GM12878 (cell line): ENCODE data around the gene RNF121. TPM values are rescaled to one million over a fixed set of nuclear protein-coding genes. Genes with fewer than 3 reads are reported as not detected.

Source experiments
- ATAC-seq: fragments of 200-7000 bp; cut with Tn5 transposase; 3 replicates; pipeline ENCODE4 v1.9.1; 2020; ENCODE audit warnings: mild to moderate bottlenecking, moderate library complexity
- BruUV-seq: library from RNA; stranded (reverse); fragments of 400-500 nt; replicated peaks from 2 replicates; lab custom pipeline; 2021; lab: Mats Ljungman, UMichigan
- CTCF ChIA-PET: fragments of 300-600 bp; sonication (Branson Sonifier 250); formaldehyde crosslinking; extraction: SDS; loops from one replicate; lab custom pipeline; 2021; ENCODE audit warnings: inconsistent platforms; lab: Yijun Ruan, JAX
- POLR2A ChIA-PET: fragments of 350-600 bp; formaldehyde crosslinking; extraction: SDS; loops from one replicate; lab custom pipeline; 2021; ENCODE audit warnings: inconsistent platforms; lab: Charles Lee
- RAD21 ChIA-PET: fragments of 300-600 bp; sonication (Branson Sonifier 250); formaldehyde crosslinking; loops from one replicate; lab custom pipeline; 2023; ENCODE audit warnings: antibody characterized with exemption; ENCODE audit not compliant: unreplicated experiment; lab: Charles Lee
- SMC1A ChIA-PET: fragments of 300-600 bp; sonication (Branson Sonifier 250); formaldehyde crosslinking; loops from one replicate; lab custom pipeline; 2023; ENCODE audit not compliant: unreplicated experiment, uncharacterized antibody; lab: Charles Lee
- DNase-seq: peaks from one replicate; pipeline ENCODE4 v3.0.0-alpha.2; 2011; ENCODE audit warnings: low read depth, low spot score
- FAIRE-seq: peaks from 3 replicates; lab custom pipeline; 2011; peaks lifted over from hg19 to GRCh38; lab: Jason Lieb, UNC
- H2AFZ ChIP-seq: 2 replicates; pipeline ENCODE4 v1.6.0; 2011; ENCODE audit warnings: low read depth, low read length, control low read depth; ENCODE audit not compliant: control insufficient read depth
- H3K27ac ChIP-seq: 2 replicates; pipeline ENCODE4 v1.5.1; 2011; ENCODE audit warnings: control low read depth; ENCODE audit not compliant: control insufficient read depth, insufficient read depth
- H3K27me3 ChIP-seq, 2 experiments: replicated peaks in 1 of 2; 2 replicates each; pipeline versions ENCODE4 v1.6.0 to v1.6.1; 2011; ENCODE audit warnings: low read length in 1 of 2; ENCODE audit not compliant: control insufficient read depth in 2 of 2, insufficient read depth in 2 of 2
- H3K36me3 ChIP-seq, 2 experiments: 2 replicates each; pipeline ENCODE4 v1.5.1; 2011; ENCODE audit warnings: low read length in 1 of 2; ENCODE audit not compliant: control insufficient read depth in 2 of 2, insufficient read depth in 2 of 2
- H3K4me1 ChIP-seq: 2 replicates; pipeline ENCODE4 v1.6.1; 2011; ENCODE audit warnings: mild to moderate bottlenecking, low read length, moderate library complexity, mixed read lengths; ENCODE audit not compliant: control insufficient read depth, insufficient read depth
- H3K4me2 ChIP-seq: 2 replicates; pipeline ENCODE4 v1.6.0; 2011; ENCODE audit warnings: control low read depth; ENCODE audit not compliant: control insufficient read depth, insufficient read depth
- H3K4me3 ChIP-seq: fragments of 200-600 bp; sonication (generic); 2 replicates; pipeline ENCODE4 v1.5.1; 2016
- H3K79me2 ChIP-seq: 2 replicates; pipeline ENCODE4 v1.6.0; 2011; ENCODE audit warnings: low read length; ENCODE audit not compliant: control insufficient read depth, insufficient read depth
- H3K9ac ChIP-seq: 2 replicates; pipeline ENCODE4 v1.8.0; 2011; ENCODE audit warnings: low read length, control low read depth, mixed read lengths; ENCODE audit not compliant: control insufficient read depth, insufficient read depth
- H3K9me3 ChIP-seq: replicated peaks from 3 replicates; pipeline ENCODE4 v1.5.1; 2011; ENCODE audit warnings: mild to moderate bottlenecking, low read length; ENCODE audit not compliant: control insufficient read depth, insufficient read depth
- H4K20me1 ChIP-seq: 2 replicates; pipeline ENCODE4 v1.6.0; 2011; ENCODE audit not compliant: control insufficient read depth, insufficient read depth
- BACH1 ChIP-seq: fragments of 450-650 bp; IDR thresholded peaks from 2 replicates; pipeline ENCODE4 v1.6.1; 2017; ENCODE audit warnings: mild to moderate bottlenecking, borderline replicate concordance
- CUX1 ChIP-seq: IDR thresholded peaks from 2 replicates; pipeline ENCODE4 v1.6.1; 2012; ENCODE audit warnings: improper control_type of control experiment, low read depth, low read length; ENCODE audit not compliant: insufficient replicate concordance
- E4F1 ChIP-seq: fragments of 450-650 bp; IDR thresholded peaks from 2 replicates; pipeline ENCODE4 v1.6.1; 2018; ENCODE audit warnings: borderline replicate concordance, mild to moderate bottlenecking; ENCODE audit not compliant: partially characterized antibody
- ELK1 ChIP-seq: IDR thresholded peaks from 2 replicates; pipeline ENCODE4 v1.6.1; 2012; ENCODE audit warnings: low read depth, low read length, improper control_type of control experiment
- FOXK2 ChIP-seq: fragments of 450-650 bp; IDR thresholded peaks from 2 replicates; pipeline ENCODE4 v1.6.1; 2017; ENCODE audit warnings: mild to moderate bottlenecking, moderate library complexity
- GABPA ChIP-seq: IDR thresholded peaks from 2 replicates; pipeline ENCODE4 v1.6.1; 2014; ENCODE audit warnings: antibody characterized with exemption, low read depth, mild to moderate bottlenecking, inconsistent platforms
- IKZF1 ChIP-seq: fragments of 450-650 bp; conservative IDR thresholded peaks from 2 replicates; pipeline ENCODE4 v1.6.1; 2017; ENCODE audit warnings: antibody characterized with exemption, mild to moderate bottlenecking
- KAT2A ChIP-seq: conservative IDR thresholded peaks from 2 replicates; pipeline ENCODE4 v1.6.1; 2011; ENCODE audit warnings: low read depth, low read length; ENCODE audit not compliant: control insufficient read depth
- MTA3 ChIP-seq: IDR thresholded peaks from 2 replicates; pipeline ENCODE4 v1.6.1; 2012; ENCODE audit warnings: low read length, inconsistent platforms, borderline replicate concordance
- NFXL1 ChIP-seq: fragments of 450-650 bp; IDR thresholded peaks from 2 replicates; pipeline ENCODE4 v1.6.1; 2017; ENCODE audit warnings: antibody characterized with exemption, mild to moderate bottlenecking, borderline replicate concordance
- PKNOX1 ChIP-seq: fragments of 450-650 bp; IDR thresholded peaks from 2 replicates; pipeline ENCODE4 v1.6.1; 2016; ENCODE audit warnings: mild to moderate bottlenecking
- POLR2A ChIP-seq: IDR thresholded peaks from 2 replicates; pipeline ENCODE4 v1.6.1; 2011; ENCODE audit warnings: low read depth, mild to moderate bottlenecking, low read length
- SP1 ChIP-seq: IDR thresholded peaks from one replicate; pipeline ENCODE4 v1.6.1; 2011; ENCODE audit warnings: low read depth, low read length
- STAT3 ChIP-seq: IDR thresholded peaks from 2 replicates; pipeline ENCODE4 v1.6.1; 2011; ENCODE audit warnings: low read depth, low read length, improper control_type of control experiment
- YBX1 ChIP-seq: fragments of 450-650 bp; IDR thresholded peaks from 2 replicates; pipeline ENCODE4 v1.6.1; 2016; ENCODE audit warnings: antibody characterized with exemption
- ZNF207 ChIP-seq: fragments of 450-650 bp; IDR thresholded peaks from 2 replicates; pipeline ENCODE4 v1.6.1; 2014; ENCODE audit warnings: antibody characterized with exemption, mild to moderate bottlenecking, borderline replicate concordance
- WGBS: methylation state at CpG from one replicate; pipeline ENCODE4 v1.1.6; 2016; ENCODE audit warnings: low lambda C conversion rate; ENCODE audit not compliant: insufficient replicate concordance, insufficient coverage; ENCODE audit errors: missing lambda C conversion rate; 5-methylcytosine and 5-hydroxymethylcytosine counted together
- in situ Hi-C: fragments of 300-500 bp; cut with MboI; formaldehyde crosslinking; loops from 9 replicates; pipeline ENCODE4 v1.14.3; 2018; ENCODE audit warnings: mixed read lengths
- intact Hi-C: fragments of 100-400 bp; cut with micrococcal nuclease; formaldehyde crosslinking; loops from one replicate; pipeline ENCODE4 v1.14.2; 2022; ENCODE audit not compliant: unreplicated experiment
- polyA plus RNA-seq, 11 experiments: library from polyadenylated mRNA; depleted of rRNA in 4 of 11; unstranded in 6 of 11; stranded (reverse) in 5 of 11; fragments of >200 nt; fragmentation: Nextera tagmentation in 4 of 11; fragmentation: Illumina TruSeq in 1 of 11; extraction: Ambion mirVana in 4 of 11; extraction: Trizol in 1 of 11; gene quantifications; 1 replicate in 1 of 11; 2 replicates in 10 of 11; pipeline versions ENCODE4 v1.2.1 to v1.2.3, GENCODE V29; 2011 to 2016; ENCODE audit warnings: inconsistent platforms in 2 of 11, missing spikeins in 2 of 11, low read depth in 1 of 11
- total RNA-seq, 4 experiments: library from RNA; depleted of rRNA in 3 of 4; stranded (reverse); fragments of >200 nt in 3 of 4; fragmentation: Illumina TruSeq in 1 of 4; extraction: Trizol in 1 of 4; gene quantifications; 2 replicates each; pipeline versions ENCODE4 v1.2.1 to v1.2.3, GENCODE V29; 2013 to 2021

The RNF121 gene
- total and polyA plus RNA-seq, 10 of the 15 experiments (the other 5 are each of a cell fraction or from before 2014, with no cell fraction given): 8.6 to 73.7 (median 32.7) TPM

- no peaks in the 10 kb centered on the region for H3K9me3 ChIP-seq
- no peak overlapping the region for H3K4me3 ChIP-seq
- BruUV-seq: TSS peak; percentile 26
- SMC1A ChIA-PET: no interaction called here
- no peak overlapping the region for H3K27ac ChIP-seq
- no peak overlapping the region for H2AFZ ChIP-seq
- H3K27me3 ChIP-seq: no peaks in the 10 kb centered on the region
- POLR2A ChIA-PET: interaction anchor here (0.8 kb wide), 1 partner anchor 8 kb away, joined by 3 read pairs; no protein-coding TSS in a partner anchor
- intact Hi-C loops (no loop called here), in situ Hi-C loops (no loop called here)
- RAD21 ChIA-PET: no interaction called here
- DNase-seq (no peak), ATAC-seq (no peak), FAIRE-seq (no peak)
- H4K20me1 ChIP-seq: no peaks in the 10 kb centered on the region
- CTCF ChIA-PET: interaction anchor here (0.8 to 1.6 kb wide), 3 partner anchors 15 to 173 kb away, joined by 3 read pairs; no protein-coding TSS in a partner anchor
- 92% methylated on average over 2 of the region's 2 CpGs for WGBS
- H3K36me3 ChIP-seq: peaks cover 3 to 24% of the 10 kb centered on the region in 2 experiments
- TF ChIP-seq NFXL1 (no peak), ELK1 (no peak), E4F1 (no peak), FOXK2 (no peak), POLR2A (no peak), KAT2A (no peak), SP1 (no peak), MTA3 (no peak), STAT3 (no peak), CUX1 (no peak), GABPA (no peak), IKZF1 (no peak), YBX1 (no peak), BACH1 (no peak), PKNOX1 (no peak), ZNF207 (no peak)
- H3K9ac ChIP-seq: no peak overlapping the region
- H3K4me2 ChIP-seq: no peak overlapping the region
- H3K4me1 ChIP-seq: no peaks in the 10 kb centered on the region
- H3K79me2 ChIP-seq: no peaks in the 10 kb centered on the region
These were observed 42.8 kb downstream of the RNF121 start for GRCh38 chr11:71971680-71972079.
